ENCODE measurements around the gene PLCL1. TPM values are rescaled to one million over a fixed set of nuclear protein-coding genes. Genes with fewer than 3 reads are reported as not detected.

Gene PLCL1
- total RNA-seq, 1 donor from 2014 or later: 13.6 TPM

DNA sequence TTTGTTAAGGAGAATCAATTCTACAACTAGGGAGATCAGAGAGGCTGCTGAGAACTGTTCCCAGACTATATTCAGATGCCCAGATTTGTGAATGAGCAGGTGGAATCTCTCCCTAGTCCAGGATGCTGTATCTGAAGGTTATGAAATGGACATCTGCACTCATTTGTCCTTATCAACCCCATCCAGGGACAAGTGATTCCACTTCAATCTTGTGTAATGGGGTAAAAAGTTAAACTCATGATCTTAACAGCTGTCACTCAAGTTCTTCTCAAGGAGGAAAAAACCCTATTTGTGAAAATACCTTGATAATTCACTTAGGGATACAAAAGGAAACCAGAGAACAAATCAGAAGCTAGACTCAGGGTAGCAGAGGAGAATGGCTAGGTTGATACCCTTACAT is 144.8 kb downstream of the PLCL1 start:
- TF ChIP-seq, protein P1, sequence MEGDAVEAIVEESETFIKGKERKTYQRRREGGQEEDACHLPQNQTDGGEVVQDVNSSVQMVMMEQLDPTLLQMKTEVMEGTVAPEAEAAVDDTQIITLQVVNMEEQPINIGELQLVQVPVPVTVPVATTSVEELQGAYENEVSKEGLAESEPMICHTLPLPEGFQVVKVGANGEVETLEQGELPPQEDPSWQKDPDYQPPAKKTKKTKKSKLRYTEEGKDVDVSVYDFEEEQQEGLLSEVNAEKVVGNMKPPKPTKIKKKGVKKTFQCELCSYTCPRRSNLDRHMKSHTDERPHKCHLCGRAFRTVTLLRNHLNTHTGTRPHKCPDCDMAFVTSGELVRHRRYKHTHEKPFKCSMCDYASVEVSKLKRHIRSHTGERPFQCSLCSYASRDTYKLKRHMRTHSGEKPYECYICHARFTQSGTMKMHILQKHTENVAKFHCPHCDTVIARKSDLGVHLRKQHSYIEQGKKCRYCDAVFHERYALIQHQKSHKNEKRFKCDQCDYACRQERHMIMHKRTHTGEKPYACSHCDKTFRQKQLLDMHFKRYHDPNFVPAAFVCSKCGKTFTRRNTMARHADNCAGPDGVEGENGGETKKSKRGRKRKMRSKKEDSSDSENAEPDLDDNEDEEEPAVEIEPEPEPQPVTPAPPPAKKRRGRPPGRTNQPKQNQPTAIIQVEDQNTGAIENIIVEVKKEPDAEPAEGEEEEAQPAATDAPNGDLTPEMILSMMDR (IDR thresholded peaks at IDR 0.05; ENCODE audit: unreplicated experiment): no peak
- H3K27ac Mint-ChIP-seq (ENCODE audit: unreplicated experiment): no peak overlapping the region
- no peaks in the 10 kb centered on the region for H3K27me3 Mint-ChIP-seq (ENCODE audit: unreplicated experiment)
- no peak for DNase-seq (ENCODE audit: low spot score)
- no peaks in the 10 kb centered on the region for H3K36me3 Mint-ChIP-seq (ENCODE audit: low read depth, unreplicated experiment)
- no peaks in the 10 kb centered on the region for H3K9me3 Mint-ChIP-seq (ENCODE audit: unreplicated experiment)
- peaks cover 12% of the 10 kb centered on the region for H3K4me1 Mint-ChIP-seq (ENCODE audit: unreplicated experiment)
- H3K4me3 Mint-ChIP-seq (ENCODE audit: unreplicated experiment): no peak overlapping the region

DNA sequence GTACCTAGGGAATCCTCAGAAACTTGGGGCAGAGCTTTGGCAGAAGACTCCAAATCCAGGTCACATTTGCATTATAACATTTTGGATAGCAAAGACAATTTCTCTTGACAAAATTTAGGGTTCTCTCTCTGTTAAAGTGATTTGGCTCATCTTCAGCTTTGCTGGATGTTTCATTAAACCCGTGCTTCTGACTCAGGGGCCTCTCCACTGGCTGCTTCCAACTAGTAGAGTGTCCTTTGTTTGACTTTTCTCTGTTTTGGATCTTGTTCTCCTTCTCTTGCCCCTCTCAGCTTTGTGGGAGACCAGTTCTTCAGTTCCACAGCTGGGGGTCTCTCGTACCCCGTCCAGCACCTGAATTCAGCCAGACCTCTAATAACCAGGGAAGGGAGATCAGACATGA is 145.6 kb downstream of the PLCL1 start:
- H3K27ac Mint-ChIP-seq (ENCODE audit: unreplicated experiment): no peak overlapping the region
- no peak for DNase-seq (ENCODE audit: low spot score)
- TF ChIP-seq, protein P1 (IDR thresholded peaks at IDR 0.05; ENCODE audit: unreplicated experiment): no peak
- no peak overlapping the region for H3K4me3 Mint-ChIP-seq (ENCODE audit: unreplicated experiment)
- peaks cover 18% of the 10 kb centered on the region for H3K4me1 Mint-ChIP-seq (ENCODE audit: unreplicated experiment)
- no peaks in the 10 kb centered on the region for H3K36me3 Mint-ChIP-seq (ENCODE audit: low read depth, unreplicated experiment)
- no peaks in the 10 kb centered on the region for H3K9me3 Mint-ChIP-seq (ENCODE audit: unreplicated experiment)
- H3K27me3 Mint-ChIP-seq (ENCODE audit: unreplicated experiment): no peaks in the 10 kb centered on the region

- no peaks in the 10 kb centered on the region for H3K36me3 Mint-ChIP-seq (ENCODE audit: low read depth, unreplicated experiment)
- TF ChIP-seq, protein P1 (IDR thresholded peaks at IDR 0.05; ENCODE audit: unreplicated experiment): no peak
- DNase-seq (ENCODE audit: low spot score): no peak
- H3K27me3 Mint-ChIP-seq (ENCODE audit: unreplicated experiment): peaks cover 2% of the 10 kb centered on the region
- no peaks in the 10 kb centered on the region for H3K9me3 Mint-ChIP-seq (ENCODE audit: unreplicated experiment)
- H3K4me3 Mint-ChIP-seq (ENCODE audit: unreplicated experiment): no peak overlapping the region
- H3K27ac Mint-ChIP-seq (ENCODE audit: unreplicated experiment): no peak overlapping the region
- H3K4me1 Mint-ChIP-seq (ENCODE audit: unreplicated experiment): peaks cover 20% of the 10 kb centered on the region
These were observed 146.3 kb downstream of the PLCL1 start for GRCh38 chr2:197950724-197951123.

GRCh38 chr2:197952540-197953202 is 148.3 kb downstream of the PLCL1 start:
- TF ChIP-seq, protein P1 (IDR thresholded peaks at IDR 0.05; ENCODE audit: unreplicated experiment): no peak
- Mint-ChIP-seq H3K4me3 (ENCODE audit: unreplicated experiment) (no peak overlapping the region), H3K4me1 (ENCODE audit: unreplicated experiment) (peaks cover 20% of the 10 kb centered on the region), H3K36me3 (ENCODE audit: low read depth, unreplicated experiment) (no peaks in the 10 kb centered on the region), H3K27ac (ENCODE audit: unreplicated experiment) (no peak overlapping the region), H3K9me3 (ENCODE audit: unreplicated experiment) (no peaks in the 10 kb centered on the region), H3K27me3 (ENCODE audit: unreplicated experiment) (peaks cover 2% of the 10 kb centered on the region)
- no peak for DNase-seq (ENCODE audit: low spot score)

- no peak for DNase-seq (ENCODE audit: low spot score)
- no peaks in the 10 kb centered on the region for H3K36me3 Mint-ChIP-seq (ENCODE audit: low read depth, unreplicated experiment)
- peaks cover 16% of the 10 kb centered on the region for H3K4me1 Mint-ChIP-seq (ENCODE audit: unreplicated experiment)
- H3K27me3 Mint-ChIP-seq (ENCODE audit: unreplicated experiment): peaks cover 2% of the 10 kb centered on the region
- H3K4me3 Mint-ChIP-seq (ENCODE audit: unreplicated experiment): no peak overlapping the region
- TF ChIP-seq, protein P1 (IDR thresholded peaks at IDR 0.05; ENCODE audit: unreplicated experiment): no peak
- no peak overlapping the region for H3K27ac Mint-ChIP-seq (ENCODE audit: unreplicated experiment)
- H3K9me3 Mint-ChIP-seq (ENCODE audit: unreplicated experiment): no peaks in the 10 kb centered on the region
These were observed 149.9 kb downstream of the PLCL1 start for GRCh38 chr2:197954328-197954727.
